MM.1S (cell line): ENCODE results near the gene TACO1.

Experiments
- DNase-seq: peaks from one replicate; pipeline ENCODE4 v3.0.0-alpha.2; 2015
- H2AFZ ChIP-seq: fragments of 300-600 bp; sonication (generic); 2 replicates; pipeline ENCODE4 v1.6.0; 2016; ENCODE audit warnings: antibody characterized with exemption, low read length
- H3F3A ChIP-seq: fragments of 300-600 bp; sonication (generic); 2 replicates; pipeline ENCODE4 v1.6.1; 2016; ENCODE audit warnings: mild to moderate bottlenecking, antibody characterized with exemption, low read length, moderate library complexity, mixed read lengths; ENCODE audit not compliant: insufficient read depth
- H3K27ac ChIP-seq: fragments of 300-600 bp; sonication (generic); 2 replicates; pipeline ENCODE4 v1.5.1; 2016; ENCODE audit warnings: mild to moderate bottlenecking, low read length
- H3K27me3 ChIP-seq: fragments of 300-600 bp; sonication (generic); replicated peaks from 2 replicates; pipeline ENCODE4 v1.6.0; 2016; ENCODE audit warnings: low read length; ENCODE audit not compliant: insufficient read depth
- H3K36me3 ChIP-seq: fragments of 300-600 bp; sonication (generic); replicated peaks from 2 replicates; pipeline ENCODE4 v1.6.1; 2016; ENCODE audit warnings: mild to moderate bottlenecking, low read length, mixed read lengths; ENCODE audit not compliant: insufficient read depth
- H3K4me1 ChIP-seq: fragments of 300-600 bp; sonication (generic); 2 replicates; pipeline ENCODE4 v1.6.1; 2016; ENCODE audit warnings: low read length, mixed read lengths
- H3K4me2 ChIP-seq: fragments of 300-600 bp; sonication (generic); 2 replicates; pipeline ENCODE4 v1.6.0; 2016; ENCODE audit warnings: low read depth, low read length
- H3K4me3 ChIP-seq: fragments of 300-600 bp; sonication (generic); 2 replicates; pipeline ENCODE4 v1.5.1; 2016; ENCODE audit warnings: low read length, mixed read lengths
- H3K79me2 ChIP-seq: fragments of 300-600 bp; sonication (generic); 2 replicates; pipeline ENCODE4 v1.6.1; 2016; ENCODE audit warnings: mixed run types, low read length, mixed read lengths
- H3K9ac ChIP-seq: fragments of 300-600 bp; sonication (generic); 2 replicates; pipeline ENCODE4 v1.6.1; 2016; ENCODE audit warnings: low read length, mixed read lengths
- H3K9me2 ChIP-seq: fragments of 300-600 bp; sonication (generic); replicated peaks from 2 replicates; pipeline ENCODE4 v1.6.1; 2016; ENCODE audit warnings: mild to moderate bottlenecking, low read length, mixed read lengths; ENCODE audit not compliant: insufficient read depth
- H3K9me3 ChIP-seq: fragments of 300-600 bp; sonication (generic); replicated peaks from 2 replicates; pipeline ENCODE4 v1.6.1; 2016; ENCODE audit warnings: mild to moderate bottlenecking, low read length, mixed read lengths; ENCODE audit not compliant: insufficient read depth
- H4K20me1 ChIP-seq: fragments of 300-600 bp; sonication (generic); 2 replicates; pipeline ENCODE4 v1.6.1; 2016; ENCODE audit warnings: mild to moderate bottlenecking, low read length, moderate library complexity, mixed read lengths; ENCODE audit not compliant: insufficient read depth
- EZH2 ChIP-seq: fragments of 300-600 bp; sonication (generic); optimal IDR thresholded peaks from 2 replicates; pipeline ENCODE3; 2017; ENCODE audit warnings: low read depth, mild to moderate bottlenecking, antibody characterized with exemption, low read length, mixed read lengths
- EZH2phosphoT487 ChIP-seq: fragments of 300-600 bp; sonication (generic); IDR thresholded peaks from 2 replicates; pipeline ENCODE4 v1.6.1; 2018; ENCODE audit warnings: antibody characterized with exemption, low read length
- TF ChIP-seq, protein P1 (sequence below): fragments of 300-600 bp; sonication (generic); IDR thresholded peaks from 2 replicates; pipeline ENCODE4 v1.5.1; 2016; ENCODE audit warnings: antibody characterized with exemption, low read length, mixed read lengths

Gene TACO1

DNA sequence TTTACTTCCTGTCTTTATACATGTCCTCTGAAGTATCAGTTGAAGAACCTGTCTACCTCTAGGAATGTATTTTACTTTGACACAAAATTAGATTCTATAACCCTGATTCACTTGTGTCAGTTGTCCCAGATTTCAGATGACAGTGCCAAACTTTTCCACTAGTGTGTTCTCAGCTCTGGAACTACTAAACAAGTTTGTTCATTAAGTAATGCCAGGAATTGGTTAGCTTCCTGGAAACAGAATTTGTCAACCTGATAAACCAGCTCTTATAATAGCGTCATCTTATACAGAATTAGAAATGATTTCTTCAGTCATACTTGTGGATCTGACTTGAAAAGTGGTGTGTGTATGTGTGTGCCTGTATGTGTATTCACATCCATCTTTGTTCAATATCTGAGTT is 28.9 kb downstream of the TACO1 start:
- TF ChIP-seq EZH2phosphoT487 (no peak), EZH2 (no peak)
- TF ChIP-seq, protein P1, sequence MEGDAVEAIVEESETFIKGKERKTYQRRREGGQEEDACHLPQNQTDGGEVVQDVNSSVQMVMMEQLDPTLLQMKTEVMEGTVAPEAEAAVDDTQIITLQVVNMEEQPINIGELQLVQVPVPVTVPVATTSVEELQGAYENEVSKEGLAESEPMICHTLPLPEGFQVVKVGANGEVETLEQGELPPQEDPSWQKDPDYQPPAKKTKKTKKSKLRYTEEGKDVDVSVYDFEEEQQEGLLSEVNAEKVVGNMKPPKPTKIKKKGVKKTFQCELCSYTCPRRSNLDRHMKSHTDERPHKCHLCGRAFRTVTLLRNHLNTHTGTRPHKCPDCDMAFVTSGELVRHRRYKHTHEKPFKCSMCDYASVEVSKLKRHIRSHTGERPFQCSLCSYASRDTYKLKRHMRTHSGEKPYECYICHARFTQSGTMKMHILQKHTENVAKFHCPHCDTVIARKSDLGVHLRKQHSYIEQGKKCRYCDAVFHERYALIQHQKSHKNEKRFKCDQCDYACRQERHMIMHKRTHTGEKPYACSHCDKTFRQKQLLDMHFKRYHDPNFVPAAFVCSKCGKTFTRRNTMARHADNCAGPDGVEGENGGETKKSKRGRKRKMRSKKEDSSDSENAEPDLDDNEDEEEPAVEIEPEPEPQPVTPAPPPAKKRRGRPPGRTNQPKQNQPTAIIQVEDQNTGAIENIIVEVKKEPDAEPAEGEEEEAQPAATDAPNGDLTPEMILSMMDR, result no peak
- Histone ChIP-seq H3K4me3 (no peak overlapping the region), H3K27ac (no peak overlapping the region), H3K79me2 (peaks cover 59% of the 10 kb centered on the region), H3K4me1 (no peaks in the 10 kb centered on the region), H4K20me1 (no peaks in the 10 kb centered on the region), H3F3A (no peaks in the 10 kb centered on the region), H3K4me2 (no peak overlapping the region), H3K9me2 (no peaks in the 10 kb centered on the region), H2AFZ (no peak overlapping the region), H3K36me3 (no peaks in the 10 kb centered on the region), H3K9me3 (no peaks in the 10 kb centered on the region), H3K9ac (no peak overlapping the region), H3K27me3 (no peaks in the 10 kb centered on the region)
- no peak for DNase-seq

DNA sequence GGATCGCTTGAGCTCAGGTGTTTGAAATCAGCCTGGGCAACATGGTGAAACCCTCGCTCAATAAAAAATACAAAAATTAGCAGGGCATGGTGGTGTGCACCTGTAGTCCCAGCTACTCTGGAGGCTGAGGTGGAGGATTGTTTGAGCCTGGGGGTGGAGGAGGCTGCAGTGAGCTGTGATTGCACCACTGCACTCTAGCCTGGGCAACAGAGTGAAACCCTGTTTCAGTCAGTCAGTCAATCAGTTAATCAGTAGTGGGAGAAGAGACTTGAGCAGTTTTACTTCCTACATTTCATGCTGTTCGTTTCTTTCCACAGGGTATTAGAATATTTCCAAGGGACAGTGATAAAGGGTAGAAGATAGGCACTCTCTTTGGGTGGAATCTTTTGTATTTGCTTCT is 30.4 kb downstream of the TACO1 start:
- no peak for DNase-seq
- H3K9ac ChIP-seq, result no peak overlapping the region
- peaks cover 44% of the 10 kb centered on the region for H3K79me2 ChIP-seq
- H3K9me2 ChIP-seq, result no peaks in the 10 kb centered on the region
- H4K20me1 ChIP-seq, result no peaks in the 10 kb centered on the region
- H3K27ac ChIP-seq, result no peak overlapping the region
- no peaks in the 10 kb centered on the region; the same call in 1 of the 2 replicates for H3K36me3 ChIP-seq
- no peaks in the 10 kb centered on the region for H3K9me3 ChIP-seq
- no peaks in the 10 kb centered on the region for H3F3A ChIP-seq
- no peak overlapping the region for H3K4me2 ChIP-seq
- no peak overlapping the region for H3K4me3 ChIP-seq
- H2AFZ ChIP-seq, result no peak overlapping the region
- TF ChIP-seq, protein P1, result no peak
- TF ChIP-seq EZH2 (no peak), EZH2phosphoT487 (no peak)
- H3K4me1 ChIP-seq, result no peaks in the 10 kb centered on the region
- H3K27me3 ChIP-seq, result no peaks in the 10 kb centered on the region

DNA sequence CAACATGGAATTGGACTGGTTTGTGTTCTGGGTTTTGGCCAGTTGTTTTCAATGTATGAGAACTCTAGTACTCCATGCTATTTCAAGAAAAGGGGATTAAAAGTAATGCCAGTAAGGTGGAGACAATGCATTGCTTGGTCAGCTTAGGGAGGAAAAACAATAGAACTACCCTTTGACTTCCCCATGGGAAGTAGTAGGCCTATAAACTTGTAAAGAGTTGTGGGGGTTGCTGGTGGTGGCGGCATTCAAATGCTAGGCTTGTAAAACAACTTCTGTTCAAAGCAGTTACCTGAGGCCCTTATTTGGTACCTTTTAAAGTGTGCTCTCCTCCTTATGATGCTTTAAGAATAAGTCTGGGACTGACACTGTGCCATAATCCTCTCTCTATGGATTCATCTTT is 30.9 kb downstream of the TACO1 start:
- H3K79me2 ChIP-seq, result peaks cover 39% of the 10 kb centered on the region
- TF ChIP-seq EZH2phosphoT487, result no peak
- TF ChIP-seq EZH2, result no peak
- TF ChIP-seq, protein P1, result no peak

More for the DNA sequence above, 30.9 kb downstream of the TACO1 start:
- Histone ChIP-seq H3K9me3 (no peaks in the 10 kb centered on the region), H2AFZ (no peak overlapping the region), H3K36me3 (no peaks in the 10 kb centered on the region; the same call in 1 of the 2 replicates), H4K20me1 (no peaks in the 10 kb centered on the region), H3K9ac (no peak overlapping the region), H3K4me1 (no peaks in the 10 kb centered on the region), H3K27ac (no peak overlapping the region), H3K9me2 (no peaks in the 10 kb centered on the region), H3K27me3 (no peaks in the 10 kb centered on the region), H3F3A (no peaks in the 10 kb centered on the region), H3K4me3 (no peak overlapping the region), H3K4me2 (no peak overlapping the region)
- DNase-seq, result no peak
